Activated naive CD4-positive, alpha-beta T cell treated with anti-CD3 and anti-CD28 coated beads, Interleukin-2, amount 50 U/mL, for 72 hours (primary cell): ENCODE results near the gene CD44. TPM values are rescaled to one million over a fixed set of nuclear protein-coding genes. Genes with fewer than 3 reads are reported as not detected.

Experiments used
- ATAC-seq, 2 donors: fragments of 150-1000 bp; cut with Tn5 transposase; 2 replicates each; pipeline ENCODE4 v1.10.0; 2021; ENCODE audit warnings: mild to moderate bottlenecking in 2 of 2, moderate library complexity in 2 of 2
- DNase-seq, 2 donors: peaks; one replicate each; pipeline ENCODE4 v3.0.0; 2021 to 2022; ENCODE audit warnings: low spot score in 2 of 2
- H3K27ac Mint-ChIP-seq, 2 donors: one replicate each; pipeline ENCODE4 v1.8.0; 2022; ENCODE audit warnings: mild to moderate bottlenecking in 2 of 2, mixed read lengths in 2 of 2
- H3K36me3 Mint-ChIP-seq, 2 donors: one replicate each; pipeline ENCODE4 v1.8.0; 2022; ENCODE audit warnings: mixed read lengths in 2 of 2
- H3K9me3 Mint-ChIP-seq, 2 donors: one replicate each; pipeline ENCODE4 v1.8.0; 2022; ENCODE audit warnings: mixed read lengths in 2 of 2
- total RNA-seq, 2 donors: library from RNA; stranded (reverse); gene quantifications; one replicate each; pipeline ENCODE4 v1.2.3, GENCODE V29; 2022

The CD44 gene
- total RNA-seq, 2 donors from 2014 or later, result 321 to 381 TPM

DNA sequence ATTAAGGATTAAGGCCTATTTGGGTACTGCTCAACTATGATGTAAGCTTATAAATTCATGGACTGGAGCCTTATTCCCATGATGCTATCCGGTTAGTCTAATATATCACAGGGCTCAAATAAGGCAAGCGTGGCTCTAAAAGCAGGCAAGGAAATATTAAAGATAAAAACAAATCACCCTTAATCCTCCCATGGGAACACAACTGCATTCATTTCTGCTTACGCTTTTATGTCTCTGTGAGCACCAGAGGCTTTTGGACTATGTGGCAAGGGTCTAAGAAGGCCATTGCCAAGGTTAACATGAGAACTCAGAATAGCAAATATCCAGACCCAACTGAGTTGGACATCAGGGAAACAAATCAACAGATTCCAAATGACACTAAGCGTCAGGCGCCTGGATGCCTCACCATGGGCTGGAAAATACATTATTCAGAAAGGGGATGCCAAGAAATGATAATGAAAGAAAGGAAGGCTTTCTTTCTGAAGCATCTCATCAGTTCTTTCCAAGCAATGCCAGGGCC is 142.3 kb downstream of the CD44 start:
- Mint-ChIP-seq H3K36me3 (peaks cover 0 to 5% of the 10 kb centered on the region in 2 donors), H3K27ac (no peak overlapping the region), H3K9me3 (peaks cover 0 to 4% of the 10 kb centered on the region in 2 donors)
- DNase-seq (no peak), ATAC-seq (no peak)

Other genes starting within 250 kb of the CD44 start
- 10 to 100 TPM; 29.4 to 30.1 TPM for gene APIP, start 222.8 kb upstream of the CD44 start, total RNA-seq
- 10 to 100 TPM; 32.7 to 34.6 TPM for gene PDHX, start 222.6 kb upstream of the CD44 start, total RNA-seq